C4-2B (cell line): ENCODE data around the gene GRAP2.

Source experiments
- H3K27ac ChIP-seq: fragments of 450-650 bp; 2 replicates; pipeline ENCODE4 v1.5.1; 2017
- CTCF ChIP-seq: fragments of 450-650 bp; conservative IDR thresholded peaks from 2 replicates; pipeline ENCODE4 v1.5.1; 2017; ENCODE audit warnings: mild to moderate bottlenecking
- ZFX ChIP-seq: fragments of 450-650 bp; IDR thresholded peaks from 2 replicates; pipeline ENCODE4 v1.6.1; 2017

GRAP2 gene

GRCh38 chr22:39917776-39918495 lies 17.1 kb downstream of the GRAP2 start:
- TF ChIP-seq CTCF = no peak
- TF ChIP-seq ZFX = no peak
- no peak overlapping the region for H3K27ac ChIP-seq

- TF ChIP-seq ZFX = no peak
- no peak for TF ChIP-seq CTCF
These were observed 19.4 kb downstream of the GRAP2 start for GRCh38 chr22:39920134-39920743.

GRCh38 chr22:39923696-39924095 lies 22.8 kb downstream of the GRAP2 start:
- no peak for TF ChIP-seq CTCF
- H3K27ac ChIP-seq = no peak overlapping the region

More at GRCh38 chr22:39920134-39920743, 19.4 kb downstream of the GRAP2 start:
- H3K27ac ChIP-seq = no peak overlapping the region

GRCh38 chr22:39924286-39924685 lies 23.4 kb downstream of the GRAP2 start:
- no peak for TF ChIP-seq ZFX
- no peak for TF ChIP-seq CTCF
- no peak overlapping the region for H3K27ac ChIP-seq

GRCh38 chr22:39925273-39925672 lies 24.4 kb downstream of the GRAP2 start:
- H3K27ac ChIP-seq = no peak overlapping the region
- TF ChIP-seq CTCF (no peak), ZFX (no peak)

- no peak overlapping the region for H3K27ac ChIP-seq
- no peak for TF ChIP-seq ZFX
- TF ChIP-seq CTCF = no peak
These were observed 25.2 kb downstream of the GRAP2 start for GRCh38 chr22:39925909-39926679.

- TF ChIP-seq ZFX (no peak), CTCF (no peak)
- H3K27ac ChIP-seq = no peak overlapping the region
These were observed 25.9 kb downstream of the GRAP2 start for GRCh38 chr22:39926753-39927152.
